GM12874 (cell line): ENCODE results near the gene PTPN1.
A peak's percentile ranks its signal among the peaks of the same experiment; 100 is the strongest.

Source experiments
- CTCF ChIP-seq: IDR thresholded peaks from 2 replicates; pipeline ENCODE4 v1.5.1; 2011; ENCODE audit warnings: low read depth, mild to moderate bottlenecking, control low read depth, low read length, moderate library complexity; ENCODE audit not compliant: insufficient read depth

The PTPN1 gene

GRCh38 chr20:50563133-50563944 lies 53.2 kb downstream of the PTPN1 start:
- TF ChIP-seq CTCF, result no peak

DNA sequence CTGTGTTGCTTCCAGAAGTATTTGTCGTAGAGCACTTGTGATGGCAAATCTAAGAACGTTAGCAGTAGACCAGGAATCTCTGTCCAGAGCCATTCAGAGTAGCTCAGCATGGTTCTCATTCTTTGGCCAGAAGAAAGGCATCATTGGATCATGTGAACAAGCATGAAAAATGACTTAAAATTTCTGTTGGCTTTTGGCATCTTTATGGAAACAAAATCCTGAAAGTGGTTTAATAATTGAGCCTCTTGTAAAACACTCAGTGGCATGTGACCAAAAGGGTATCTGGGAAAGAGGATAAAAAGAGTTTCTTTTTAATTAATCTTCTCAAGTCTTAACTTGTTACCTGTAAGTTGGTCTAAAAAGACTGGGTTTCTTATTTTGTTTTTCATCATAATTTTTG lies 55.2 kb downstream of the PTPN1 start:
- TF ChIP-seq CTCF, result no peak

DNA sequence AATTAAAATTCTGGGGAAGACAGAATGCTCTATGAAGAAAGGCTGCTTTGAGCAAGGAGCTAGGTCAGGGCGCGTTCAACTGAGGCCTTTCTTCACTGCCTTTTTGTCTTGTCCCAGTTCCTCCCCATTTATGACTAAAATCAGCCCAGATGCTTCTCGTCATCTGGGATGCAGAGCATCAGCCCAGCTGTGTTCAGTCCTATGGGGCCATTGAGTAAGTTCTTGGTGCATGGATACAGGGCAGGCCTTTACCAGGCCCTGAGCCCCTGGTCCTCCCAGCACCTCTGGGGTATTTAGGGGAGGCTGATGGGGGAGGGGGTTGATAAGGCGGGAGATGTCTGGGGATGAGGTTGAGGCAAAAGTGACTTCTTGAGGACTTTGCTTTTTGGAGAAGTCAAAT lies 55.7 kb downstream of the PTPN1 start:
- TF ChIP-seq CTCF, result no peak

GRCh38 chr20:50567860-50568548 lies 57.8 kb downstream of the PTPN1 start:
- no peak for TF ChIP-seq CTCF

GRCh38 chr20:50568549-50568942 lies 58.4 kb downstream of the PTPN1 start:
- no peak for TF ChIP-seq CTCF

- TF ChIP-seq CTCF, result peak; percentile 56
Observed at GRCh38 chr20:50569864-50570836, 60.0 kb downstream of the PTPN1 start.

DNA sequence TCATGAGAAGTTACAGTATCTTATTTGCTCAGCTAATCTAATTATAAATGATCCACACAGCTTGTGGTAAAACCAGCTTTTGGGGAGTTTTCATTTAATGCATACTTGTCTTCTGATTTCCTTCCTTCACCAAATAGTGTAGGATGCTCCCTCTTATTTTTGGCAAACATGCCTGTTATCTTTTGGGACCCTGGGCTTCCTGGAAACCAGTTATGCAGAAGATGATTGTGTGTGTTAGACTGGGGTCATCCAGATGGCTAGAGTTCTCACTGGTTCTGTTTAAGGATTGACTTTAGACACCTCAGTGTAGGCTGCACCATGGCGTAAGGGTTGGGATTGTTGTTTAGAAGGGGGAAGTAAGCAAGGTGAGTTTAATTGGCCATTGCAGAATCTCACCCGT lies 61.3 kb downstream of the PTPN1 start:
- TF ChIP-seq CTCF, result no peak
